Gastrocnemius medialis (tissue), 4 donors: Measurements from ENCODE around the gene EPHX1. TPM values are rescaled to one million over a fixed set of nuclear protein-coding genes. Genes with fewer than 3 reads are reported as not detected.

Experiments used
- ATAC-seq, 2 donors: fragments of 150-250 bp; one replicate each; pipeline ENCODE4 v1.9.1; 2016
- DNase-seq, 2 donors: peaks; one replicate each; pipeline ENCODE4 v3.0.0-alpha.2; 2019
- H3K27ac ChIP-seq, 4 donors: fragments of 200-600 bp; sonication (generic); 1 replicate in 1 of 4; 2 replicates in 3 of 4; pipeline ENCODE4 v1.5.1; 2016 to 2018; ENCODE audit warnings: mild to moderate bottlenecking in 2 of 4, moderate library complexity in 1 of 4
- H3K27me3 ChIP-seq, 3 donors: fragments of 200-600 bp; sonication (generic) in 2 of 3; 1 replicate in 1 of 3; 2 replicates in 2 of 3; pipeline versions ENCODE4 v1.5.1 to v1.6.0; 2016 to 2019; ENCODE audit warnings: mild to moderate bottlenecking in 1 of 3, moderate library complexity in 1 of 3
- H3K36me3 ChIP-seq, 2 donors: fragments of 200-600 bp; sonication (generic) in 1 of 2; one replicate each; pipeline ENCODE4 v1.5.1; 2017 to 2018
- H3K4me1 ChIP-seq, 2 donors: fragments of 200-600 bp; sonication (generic) in 1 of 2; one replicate each; pipeline ENCODE4 v1.5.1; 2016 to 2017; ENCODE audit warnings: mild to moderate bottlenecking in 2 of 2
- H3K4me3 ChIP-seq, 4 donors: fragments of 200-600 bp; sonication (generic) in 3 of 4; 1 replicate in 1 of 4; 2 replicates in 3 of 4; pipeline ENCODE4 v1.5.1; 2016 to 2019; ENCODE audit warnings: mild to moderate bottlenecking in 2 of 4
- H3K9me3 ChIP-seq, 3 donors: fragments of 200-600 bp; sonication (generic) in 2 of 3; 1 replicate in 1 of 3; 2 replicates in 2 of 3; pipeline ENCODE4 v1.5.1; 2016 to 2019
- CTCF ChIP-seq, 5 experiments: fragments of 450-650 bp in 3 of 5; fragments of 200-600 bp in 2 of 5; sonication (generic) in 2 of 5; IDR thresholded peaks in 4 of 5; conservative IDR thresholded peaks in 1 of 5; 1 replicate in 4 of 5; 2 replicates in 1 of 5; pipeline ENCODE4 v1.5.1; 2016 to 2019; ENCODE audit warnings: antibody characterized with exemption in 5 of 5, mild to moderate bottlenecking in 3 of 5, moderate library complexity in 3 of 5
- POLR2A ChIP-seq, 2 donors: fragments of 450-650 bp; IDR thresholded peaks; one replicate each; pipeline ENCODE4 v1.6.1; 2017; ENCODE audit warnings: antibody characterized with exemption in 2 of 2, mild to moderate bottlenecking in 2 of 2, moderate library complexity in 2 of 2
- in situ Hi-C, 4 donors: fragments of 200-750 bp; cut with MboI; loops; one replicate each; pipeline versions ENCODE4 v1.15.0 to v1.8.0; 2017; ENCODE audit warnings: low sequenced_read_pairs in 4 of 4
- intact Hi-C: fragments of 100-400 bp; cut with DNase I; formaldehyde crosslinking; loops from one replicate; pipeline ENCODE4 v1.15.1; 2023; ENCODE audit warnings: low total_unique reads
- total RNA-seq, 4 donors: library from RNA; depleted of rRNA; stranded (reverse); fragments of >200 nt; gene quantifications; one replicate each; pipeline versions ENCODE4 v1.1.0 to v1.2.3, GENCODE V29; 2016

EPHX1 gene
- total RNA-seq, 4 donors from 2014 or later, result 65.7 to 155 (median 108) TPM

GRCh38 chr1:225852413-225853124, 42.6 kb downstream of the EPHX1 start:
- no peak overlapping the region for H3K27ac ChIP-seq
- TF ChIP-seq CTCF (IDR thresholded peaks at IDR 0.05 in 4 of 5, conservative IDR thresholded peaks at IDR 0.05 in 1 of 5) (no peak), POLR2A (IDR thresholded peaks at IDR 0.05) (no peak)
- intact Hi-C loops, result no loop called here
- DNase-seq (no peak), ATAC-seq (no peak)
- peaks cover 0 to 3% of the 10 kb centered on the region in 2 donors for H3K4me1 ChIP-seq
- in situ Hi-C loops, result no loop called here
- H3K36me3 ChIP-seq, result peaks cover 0 to 35% of the 10 kb centered on the region in 2 donors
- no peaks in the 10 kb centered on the region for H3K27me3 ChIP-seq
- H3K4me3 ChIP-seq, result no peak overlapping the region
- no peaks in the 10 kb centered on the region for H3K9me3 ChIP-seq

GRCh38 chr1:225853441-225853840, 43.5 kb downstream of the EPHX1 start:
- in situ Hi-C loops, result no loop called here
- no peak for TF ChIP-seq POLR2A (IDR thresholded peaks at IDR 0.05)
- TF ChIP-seq CTCF (IDR thresholded peaks at IDR 0.05 in 4 of 5, conservative IDR thresholded peaks at IDR 0.05 in 1 of 5), result no peak
- no peaks in the 10 kb centered on the region for H3K9me3 ChIP-seq
- H3K4me3 ChIP-seq, result no peak overlapping the region
- H3K27me3 ChIP-seq, result no peaks in the 10 kb centered on the region
- intact Hi-C loops, result no loop called here
- no peak overlapping the region for H3K27ac ChIP-seq
- ATAC-seq, result no peak
- H3K36me3 ChIP-seq, result peaks cover 0 to 39% of the 10 kb centered on the region in 2 donors
- no peak for DNase-seq
- peaks cover 0 to 3% of the 10 kb centered on the region in 2 donors for H3K4me1 ChIP-seq

GRCh38 chr1:225855503-225856300, 45.8 kb downstream of the EPHX1 start:
- no peak overlapping the region for H3K27ac ChIP-seq
- DNase-seq, result no peak
- no peaks in the 10 kb centered on the region for H3K27me3 ChIP-seq
- intact Hi-C loops (no loop called here), in situ Hi-C loops (no loop called here)
- peaks cover 0 to 56% of the 10 kb centered on the region in 2 donors for H3K36me3 ChIP-seq
- no peak for ATAC-seq
- H3K4me1 ChIP-seq, result no peaks in the 10 kb centered on the region
- H3K4me3 ChIP-seq, result no peak overlapping the region
- H3K9me3 ChIP-seq, result no peaks in the 10 kb centered on the region
- TF ChIP-seq POLR2A (IDR thresholded peaks at IDR 0.05) (no peak), CTCF (IDR thresholded peaks at IDR 0.05 in 4 of 5, conservative IDR thresholded peaks at IDR 0.05 in 1 of 5) (no peak)

GRCh38 chr1:225857256-225857655, 47.3 kb downstream of the EPHX1 start:
- peaks cover 0 to 72% of the 10 kb centered on the region in 2 donors for H3K36me3 ChIP-seq
- ATAC-seq (no peak), DNase-seq (no peak)
- no peaks in the 10 kb centered on the region for H3K27me3 ChIP-seq
- H3K4me3 ChIP-seq, result no peak overlapping the region
- no peak for TF ChIP-seq CTCF (IDR thresholded peaks at IDR 0.05 in 4 of 5, conservative IDR thresholded peaks at IDR 0.05 in 1 of 5)
- no peak for TF ChIP-seq POLR2A (IDR thresholded peaks at IDR 0.05)
- no peak overlapping the region for H3K27ac ChIP-seq
- in situ Hi-C loops, result no loop called here
- H3K4me1 ChIP-seq, result no peaks in the 10 kb centered on the region
- no peaks in the 10 kb centered on the region for H3K9me3 ChIP-seq
- intact Hi-C loops, result no loop called here
